ENCODE measurements around the gene EEA1. TPM values are rescaled to one million over a fixed set of nuclear protein-coding genes. Genes with fewer than 3 reads are reported as not detected.
A peak's percentile ranks its signal among the peaks of the same experiment; 100 is the strongest.

The EEA1 gene
- total and polyA plus RNA-seq, 10 of the 15 experiments (the other 5 are each of a cell fraction or from before 2014, with no cell fraction given), result 5.5 to 40.3 (median 13.5) TPM

DNA sequence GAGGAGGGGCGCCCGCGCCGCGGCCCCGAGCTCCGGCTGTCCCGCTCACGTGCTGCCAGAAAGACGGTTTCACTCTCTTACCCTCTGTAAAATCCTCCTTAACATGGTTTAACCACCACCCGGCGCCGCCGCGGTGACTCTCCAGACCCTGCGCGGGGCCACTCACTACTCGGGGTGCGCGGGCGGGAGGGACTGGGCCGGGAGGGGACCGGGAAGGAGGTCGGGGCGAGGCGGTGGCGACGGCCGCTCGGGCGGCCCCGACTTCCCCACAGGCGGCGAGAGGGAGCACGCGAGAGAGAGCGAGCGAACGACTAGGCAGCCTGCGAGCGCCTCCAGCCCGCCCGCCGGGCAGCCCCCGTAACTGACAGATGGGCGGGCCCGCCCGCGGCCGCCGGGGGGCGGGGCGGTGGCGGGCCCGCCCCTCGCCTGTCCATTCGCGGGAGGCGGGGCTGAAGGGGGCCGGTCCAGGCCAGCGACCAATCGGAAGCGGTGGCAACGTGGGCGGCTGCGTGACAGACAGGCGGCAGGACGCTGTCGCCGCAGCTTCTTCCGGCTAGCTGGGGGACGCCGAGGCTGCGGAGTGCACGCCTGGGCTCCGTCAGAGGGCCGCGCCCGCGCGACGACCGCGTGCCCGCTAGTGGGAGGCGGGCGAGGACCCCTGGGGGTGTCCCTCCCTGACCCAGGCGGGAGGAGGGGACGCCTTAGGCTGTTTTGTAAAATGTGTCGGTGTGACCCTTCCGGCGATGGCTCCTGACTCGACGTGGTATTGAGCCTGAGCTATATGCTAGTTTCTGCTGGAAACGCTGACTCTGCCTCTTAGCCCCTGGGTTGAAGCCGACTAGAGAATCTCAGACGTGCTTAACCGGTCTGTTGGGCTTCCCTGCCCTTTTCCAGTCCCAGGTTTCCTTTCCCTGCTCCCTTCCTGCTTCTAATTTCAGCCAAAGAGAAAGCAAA is at the start of gene EEA1 (continued):
- TF ChIP-seq, protein P1, sequence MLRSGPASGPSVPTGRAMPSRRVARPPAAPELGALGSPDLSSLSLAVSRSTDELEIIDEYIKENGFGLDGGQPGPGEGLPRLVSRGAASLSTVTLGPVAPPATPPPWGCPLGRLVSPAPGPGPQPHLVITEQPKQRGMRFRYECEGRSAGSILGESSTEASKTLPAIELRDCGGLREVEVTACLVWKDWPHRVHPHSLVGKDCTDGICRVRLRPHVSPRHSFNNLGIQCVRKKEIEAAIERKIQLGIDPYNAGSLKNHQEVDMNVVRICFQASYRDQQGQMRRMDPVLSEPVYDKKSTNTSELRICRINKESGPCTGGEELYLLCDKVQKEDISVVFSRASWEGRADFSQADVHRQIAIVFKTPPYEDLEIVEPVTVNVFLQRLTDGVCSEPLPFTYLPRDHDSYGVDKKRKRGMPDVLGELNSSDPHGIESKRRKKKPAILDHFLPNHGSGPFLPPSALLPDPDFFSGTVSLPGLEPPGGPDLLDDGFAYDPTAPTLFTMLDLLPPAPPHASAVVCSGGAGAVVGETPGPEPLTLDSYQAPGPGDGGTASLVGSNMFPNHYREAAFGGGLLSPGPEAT (IDR thresholded peaks at IDR 0.05; ENCODE audit: low read depth), result peak; percentile 44; the same call in 1 of the 2 replicates
- TF ChIP-seq BHLHE40 (IDR thresholded peaks at IDR 0.05; ENCODE audit: borderline replicate concordance in 1 of 2, low read depth in 2 of 2, low read length in 1 of 2) (peak; percentile 90 to 93), CREM (IDR thresholded peaks at IDR 0.05; ENCODE audit: low read depth) (peak; percentile 90), TAF1 (IDR thresholded peaks at IDR 0.05; ENCODE audit: borderline replicate concordance, low read depth, low read length) (peak; percentile 80), PAX8 (IDR thresholded peaks at IDR 0.05) (no peak), ZZZ3 (IDR thresholded peaks at IDR 0.05; ENCODE audit: control insufficient read depth, insufficient read length, low read depth) (no peak), RUNX3 (IDR thresholded peaks at IDR 0.05; ENCODE audit: low read length) (peak; percentile 45; the same call in 1 of the 2 replicates), DPF2 (IDR thresholded peaks at IDR 0.05) (peak; percentile 99), POU2F2 (IDR thresholded peaks at IDR 0.05; ENCODE audit: borderline replicate concordance, low read depth, low read length) (no peak), NFXL1 (IDR thresholded peaks at IDR 0.05; ENCODE audit: borderline replicate concordance) (no peak), RELA (IDR thresholded peaks at IDR 0.05; ENCODE audit: borderline replicate concordance, partially characterized antibody) (peak; percentile 70), CEBPB (IDR thresholded peaks at IDR 0.05; ENCODE audit: borderline replicate concordance in 1 of 2, low read depth in 2 of 2, low read length in 2 of 2) (no peak), MTA3 (IDR thresholded peaks at IDR 0.05; ENCODE audit: borderline replicate concordance, low read length) (no peak), SREBF2 (IDR thresholded peaks at IDR 0.05; ENCODE audit: low read length) (no peak), TBL1XR1 (IDR thresholded peaks at IDR 0.05; ENCODE audit: low read depth, low read length) (no peak), CREB1 (IDR thresholded peaks at IDR 0.05; ENCODE audit: low read depth) (peak; percentile 91)
- TF ChIP-seq, protein P2, sequence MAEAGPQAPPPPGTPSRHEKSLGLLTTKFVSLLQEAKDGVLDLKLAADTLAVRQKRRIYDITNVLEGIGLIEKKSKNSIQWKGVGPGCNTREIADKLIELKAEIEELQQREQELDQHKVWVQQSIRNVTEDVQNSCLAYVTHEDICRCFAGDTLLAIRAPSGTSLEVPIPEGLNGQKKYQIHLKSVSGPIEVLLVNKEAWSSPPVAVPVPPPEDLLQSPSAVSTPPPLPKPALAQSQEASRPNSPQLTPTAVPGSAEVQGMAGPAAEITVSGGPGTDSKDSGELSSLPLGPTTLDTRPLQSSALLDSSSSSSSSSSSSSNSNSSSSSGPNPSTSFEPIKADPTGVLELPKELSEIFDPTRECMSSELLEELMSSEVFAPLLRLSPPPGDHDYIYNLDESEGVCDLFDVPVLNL (IDR thresholded peaks at IDR 0.05; ENCODE audit: low read depth, low read length), result no peak
- TF ChIP-seq, protein P3, sequence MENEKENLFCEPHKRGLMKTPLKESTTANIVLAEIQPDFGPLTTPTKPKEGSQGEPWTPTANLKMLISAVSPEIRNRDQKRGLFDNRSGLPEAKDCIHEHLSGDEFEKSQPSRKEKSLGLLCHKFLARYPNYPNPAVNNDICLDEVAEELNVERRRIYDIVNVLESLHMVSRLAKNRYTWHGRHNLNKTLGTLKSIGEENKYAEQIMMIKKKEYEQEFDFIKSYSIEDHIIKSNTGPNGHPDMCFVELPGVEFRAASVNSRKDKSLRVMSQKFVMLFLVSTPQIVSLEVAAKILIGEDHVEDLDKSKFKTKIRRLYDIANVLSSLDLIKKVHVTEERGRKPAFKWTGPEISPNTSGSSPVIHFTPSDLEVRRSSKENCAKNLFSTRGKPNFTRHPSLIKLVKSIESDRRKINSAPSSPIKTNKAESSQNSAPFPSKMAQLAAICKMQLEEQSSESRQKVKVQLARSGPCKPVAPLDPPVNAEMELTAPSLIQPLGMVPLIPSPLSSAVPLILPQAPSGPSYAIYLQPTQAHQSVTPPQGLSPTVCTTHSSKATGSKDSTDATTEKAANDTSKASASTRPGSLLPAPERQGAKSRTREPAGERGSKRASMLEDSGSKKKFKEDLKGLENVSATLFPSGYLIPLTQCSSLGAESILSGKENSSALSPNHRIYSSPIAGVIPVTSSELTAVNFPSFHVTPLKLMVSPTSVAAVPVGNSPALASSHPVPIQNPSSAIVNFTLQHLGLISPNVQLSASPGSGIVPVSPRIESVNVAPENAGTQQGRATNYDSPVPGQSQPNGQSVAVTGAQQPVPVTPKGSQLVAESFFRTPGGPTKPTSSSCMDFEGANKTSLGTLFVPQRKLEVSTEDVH (IDR thresholded peaks at IDR 0.05; ENCODE audit: low read depth, partially characterized antibody), result no peak
- TF ChIP-seq, protein P4, sequence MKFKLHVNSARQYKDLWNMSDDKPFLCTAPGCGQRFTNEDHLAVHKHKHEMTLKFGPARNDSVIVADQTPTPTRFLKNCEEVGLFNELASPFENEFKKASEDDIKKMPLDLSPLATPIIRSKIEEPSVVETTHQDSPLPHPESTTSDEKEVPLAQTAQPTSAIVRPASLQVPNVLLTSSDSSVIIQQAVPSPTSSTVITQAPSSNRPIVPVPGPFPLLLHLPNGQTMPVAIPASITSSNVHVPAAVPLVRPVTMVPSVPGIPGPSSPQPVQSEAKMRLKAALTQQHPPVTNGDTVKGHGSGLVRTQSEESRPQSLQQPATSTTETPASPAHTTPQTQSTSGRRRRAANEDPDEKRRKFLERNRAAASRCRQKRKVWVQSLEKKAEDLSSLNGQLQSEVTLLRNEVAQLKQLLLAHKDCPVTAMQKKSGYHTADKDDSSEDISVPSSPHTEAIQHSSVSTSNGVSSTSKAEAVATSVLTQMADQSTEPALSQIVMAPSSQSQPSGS (IDR thresholded peaks at IDR 0.05; ENCODE audit: low read length), result no peak
